K562 (cell line): Measurements from ENCODE around the gene C1RL. TPM values are rescaled to one million over a fixed set of nuclear protein-coding genes. Genes with fewer than 3 reads are reported as not detected.
A peak's percentile ranks its signal among the peaks of the same experiment; 100 is the strongest.

Source experiments
- ATAC-seq: fragments of 200-7000 bp; cut with Tn5 transposase; 3 replicates; pipeline ENCODE4 v1.9.1; 2020; ENCODE audit warnings: moderate library complexity
- BruUV-seq: library from RNA; stranded (reverse); fragments of 400-500 nt; replicated peaks from 2 replicates; lab custom pipeline; 2021; lab: Mats Ljungman, UMichigan
- CTCF ChIA-PET: fragments of 300-600 bp; formaldehyde crosslinking; extraction: SDS; loops from one replicate; lab custom pipeline; 2021; ENCODE audit warnings: low intra/inter-chr PET ratio; lab: Yijun Ruan, JAX
- POLR2A ChIA-PET: fragments of 300-600, 350-650 bp; sonication (Branson Sonifier 250); formaldehyde crosslinking; extraction: SDS; loops from one replicate; lab custom pipeline; 2021; ENCODE audit warnings: antibody characterized with exemption, inconsistent platforms; lab: Yijun Ruan, JAX
- DNase-seq, 4 experiments: peaks; one replicate each; pipeline versions ENCODE4 v3.0.0 to v3.0.0-alpha.2; 2011 to 2018; ENCODE audit warnings: low spot score in 3 of 4, mixed read lengths in 3 of 4; ENCODE audit errors: extremely low read depth in 1 of 4
- FAIRE-seq: peaks from 2 replicates; lab custom pipeline; 2011; peaks lifted over from hg19 to GRCh38; lab: Jason Lieb, UNC
- H2AFZ ChIP-seq: 2 replicates; pipeline ENCODE4 v1.6.0; 2011; ENCODE audit warnings: low read depth, low read length, control low read depth, inconsistent platforms
- H3K27ac ChIP-seq: fragments of 200-600 bp; 3 replicates; pipeline ENCODE4 v1.8.0; 2011; ENCODE audit warnings: low read depth, mild to moderate bottlenecking, control low read depth, inconsistent platforms, low read length, moderate library complexity, mixed read lengths; ENCODE audit errors: extremely low read depth
- H3K27me3 ChIP-seq, 2 experiments: fragments of 300-600 bp in 1 of 2; 2 replicates in 1 of 2; 3 replicates in 1 of 2; pipeline versions ENCODE4 v1.6.0 to v1.8.0; 2011; ENCODE audit warnings: inconsistent platforms in 2 of 2, low read length in 2 of 2, mild to moderate bottlenecking in 1 of 2, mixed read lengths in 1 of 2, moderate library complexity in 1 of 2; ENCODE audit not compliant: control insufficient read depth in 2 of 2, insufficient read depth in 2 of 2
- H3K36me3 ChIP-seq: fragments of 300-600 bp; 3 replicates; pipeline ENCODE4 v1.8.0; 2011; ENCODE audit warnings: mild to moderate bottlenecking, low read length, inconsistent platforms; ENCODE audit not compliant: control insufficient read depth, insufficient read depth
- H3K4me1 ChIP-seq, 2 experiments: fragments of 200-600 bp in 1 of 2; replicated peaks in 1 of 2; 2 replicates in 1 of 2; 3 replicates in 1 of 2; pipeline versions ENCODE4 v1.5.1 to v1.8.0; 2011; ENCODE audit warnings: inconsistent platforms in 2 of 2, low read length in 2 of 2, mild to moderate bottlenecking in 1 of 2, mixed read lengths in 1 of 2, moderate library complexity in 1 of 2; ENCODE audit not compliant: control insufficient read depth in 2 of 2, insufficient read depth in 2 of 2
- H3K4me2 ChIP-seq: 2 replicates; pipeline ENCODE4 v1.6.1; 2011; ENCODE audit warnings: low read length, control low read depth, inconsistent platforms, mixed read lengths; ENCODE audit not compliant: insufficient read depth
- H3K4me3 ChIP-seq: fragments of 200-600 bp; sonication (generic), shearing (Covaris generic); 2 replicates; pipeline ENCODE4 v1.5.1; 2016; ENCODE audit warnings: control low read depth, inconsistent platforms
- H3K79me2 ChIP-seq: fragments of 200-600 bp; 3 replicates; pipeline ENCODE4 v1.8.0; 2011; ENCODE audit warnings: low read length, inconsistent platforms; ENCODE audit not compliant: control insufficient read depth, insufficient read depth
- H3K9ac ChIP-seq, 2 experiments: 2 replicates each; pipeline versions ENCODE4 v1.6.0 to v1.6.1; 2011; ENCODE audit warnings: low read depth in 2 of 2, low read length in 2 of 2, control low read depth in 1 of 2, inconsistent platforms in 1 of 2, mild to moderate bottlenecking in 1 of 2, mixed read lengths in 1 of 2; ENCODE audit not compliant: insufficient read depth in 1 of 2
- H3K9me1 ChIP-seq: one replicate; pipeline ENCODE4 v1.6.0; 2011; ENCODE audit warnings: inconsistent platforms, mild to moderate bottlenecking, low read length, moderate library complexity; ENCODE audit not compliant: control insufficient read depth, insufficient read depth
- H3K9me3 ChIP-seq: replicated peaks from 2 replicates; pipeline ENCODE4 v1.5.1; 2011; ENCODE audit warnings: low read depth, low read length, inconsistent platforms; ENCODE audit not compliant: control insufficient read depth, insufficient read depth
- H4K20me1 ChIP-seq: replicated peaks from 2 replicates; pipeline ENCODE4 v1.6.1; 2011; ENCODE audit warnings: low read length, inconsistent platforms, mixed read lengths; ENCODE audit not compliant: control insufficient read depth, insufficient read depth
- ARID1B ChIP-seq: fragments of 450-650 bp; IDR thresholded peaks from 2 replicates; pipeline ENCODE4 v1.6.1; 2016; ENCODE audit warnings: antibody characterized with exemption, mild to moderate bottlenecking, inconsistent platforms
- CBFA2T3 ChIP-seq: fragments of 450-650 bp; IDR thresholded peaks from 2 replicates; pipeline ENCODE4 v1.6.1; 2017
- CXXC5 ChIP-seq: fragments of 250-450 bp; sonication (Bioruptor Pico); IDR thresholded peaks from 2 replicates; pipeline ENCODE4 v1.8.0; 2022; ENCODE audit warnings: inconsistent platforms, mild to moderate bottlenecking, moderate library complexity
- ELF1 ChIP-seq: fragments of 200-800 bp; sonication (Bioruptor generic); IDR thresholded peaks from 2 replicates; pipeline ENCODE4 v1.6.1; 2016; ENCODE audit warnings: missing genetic modification characterization, missing compliant biosample characterization
- MAFG ChIP-seq: fragments of 450-650 bp; conservative IDR thresholded peaks from 2 replicates; pipeline ENCODE4 v1.6.1; 2016; ENCODE audit warnings: missing genetic modification characterization, missing compliant biosample characterization
- MBD2 ChIP-seq: sonication (generic); IDR thresholded peaks from 2 replicates; pipeline ENCODE4 v1.6.1; 2016; ENCODE audit warnings: low read depth, borderline replicate concordance
- RNF2 ChIP-seq: sonication (generic); IDR thresholded peaks from 2 replicates; pipeline ENCODE4 v1.6.1; 2016
- TFAP4 ChIP-seq: sonication (generic); formaldehyde crosslinking; IDR thresholded peaks from 2 replicates; pipeline ENCODE4 v1.8.0; 2022; ENCODE audit warnings: missing genetic modification reagents, mild to moderate bottlenecking, moderate library complexity, borderline replicate concordance
- ZFX ChIP-seq: sonication (generic); formaldehyde crosslinking; IDR thresholded peaks from 2 replicates; pipeline ENCODE4 v1.8.0; 2022; ENCODE audit warnings: mild to moderate bottlenecking, missing genetic modification reagents, moderate library complexity
- ZNF224 ChIP-seq: sonication (generic); formaldehyde crosslinking; IDR thresholded peaks from 2 replicates; pipeline ENCODE4 v1.8.0; 2022; ENCODE audit warnings: mild to moderate bottlenecking, missing genetic modification reagents
- ZNF3 ChIP-seq: fragments of 250-450 bp; sonication (Bioruptor Pico); IDR thresholded peaks from 2 replicates; pipeline ENCODE4 v1.5.0; 2021; ENCODE audit warnings: mild to moderate bottlenecking, moderate library complexity
- ZNF316 ChIP-seq: fragments of 450-650 bp; IDR thresholded peaks from 2 replicates; pipeline ENCODE4 v1.6.1; 2016
- WGBS: fragments of 100-300 bp; shearing (Covaris generic); methylation state at CpG from one replicate; pipeline ENCODE4 v1.1.6; 2016; ENCODE audit warnings: low coverage, mixed read lengths; ENCODE audit not compliant: insufficient coverage; ENCODE audit errors: missing lambda C conversion rate; 5-methylcytosine and 5-hydroxymethylcytosine counted together
- in situ Hi-C: fragments of 300-500 bp; cut with MboI; formaldehyde crosslinking; loops from 4 replicates; pipeline ENCODE4 v1.15.0; 2018; ENCODE audit warnings: inconsistent platforms, mixed read lengths
- intact Hi-C: fragments of 100-400 bp; cut with micrococcal nuclease; formaldehyde crosslinking; loops from 2 replicates; pipeline ENCODE4 v1.14.2; 2022
- polyA plus RNA-seq, 8 experiments: library from polyadenylated mRNA; depleted of rRNA in 4 of 8; stranded (reverse) in 5 of 8; unstranded in 3 of 8; fragments of >200 nt; fragmentation: Nextera tagmentation in 2 of 8; fragmentation: Illumina TruSeq in 1 of 8; extraction: Ambion mirVana in 2 of 8; extraction: Trizol in 1 of 8; gene quantifications; 2 replicates each; pipeline versions ENCODE4 v1.2.1 to v1.2.3, GENCODE V29; 2011 to 2014; ENCODE audit warnings: inconsistent platforms in 1 of 8, missing spikeins in 1 of 8
- total RNA-seq, 7 experiments: library from RNA; depleted of rRNA in 6 of 7; stranded (reverse); fragments of >200 nt in 6 of 7; fragmentation: Illumina TruSeq in 2 of 7; extraction: Trizol in 2 of 7; gene quantifications; 2 replicates each; pipeline versions ENCODE4 v1.2.1 to v1.2.3, GENCODE V29; 2011 to 2021; ENCODE audit warnings: low replicate concordance in 1 of 7
- TF ChIP-seq, protein P1 (sequence below), 2 experiments: IDR thresholded peaks in 1 of 2; conservative IDR thresholded peaks in 1 of 2; 2 replicates each; pipeline ENCODE4 v1.6.1; 2016; ENCODE audit warnings: low read depth in 2 of 2, mild to moderate bottlenecking in 1 of 2, missing compliant biosample characterization in 1 of 2, missing genetic modification characterization in 1 of 2, moderate library complexity in 1 of 2
- TF ChIP-seq, protein P2 (sequence below), 3 experiments: IDR thresholded peaks in 2 of 3; conservative IDR thresholded peaks in 1 of 3; 2 replicates each; pipeline ENCODE4 v1.5.1; 2011 to 2012; ENCODE audit warnings: low read length in 3 of 3, mild to moderate bottlenecking in 3 of 3, control low read depth in 2 of 3, improper control_type of control experiment in 1 of 3, inconsistent platforms in 1 of 3, low read depth in 1 of 3, mixed read lengths in 1 of 3, moderate library complexity in 1 of 3; ENCODE audit not compliant: insufficient read depth in 2 of 3

C1RL gene
- total and polyA plus RNA-seq, 9 of the 15 experiments (the other 6 are each of a cell fraction or from before 2014, with no cell fraction given), result 1.4 to 10.7 (median 8.0) TPM

DNA sequence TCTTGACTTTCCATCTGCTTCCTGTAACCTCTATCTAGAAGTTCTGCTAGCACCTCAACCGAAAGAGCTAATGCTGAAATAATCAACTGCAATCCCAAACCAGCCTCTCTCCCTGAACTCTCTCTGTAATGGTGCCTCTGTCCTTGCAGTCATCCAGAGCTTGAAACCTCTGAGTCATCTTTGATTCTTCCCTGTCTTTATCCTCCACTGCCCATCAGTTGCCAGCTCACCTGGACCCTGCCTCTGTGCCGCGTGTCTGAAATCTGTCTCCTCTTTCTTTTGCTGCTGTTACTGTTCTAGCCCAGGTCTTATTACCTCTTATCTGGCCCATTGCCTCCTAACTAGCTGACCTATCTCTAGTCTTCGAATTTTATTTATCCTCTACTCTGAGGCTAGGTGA lies 36.7 kb upstream of the C1RL start (continued):
- TF ChIP-seq, protein P1, sequence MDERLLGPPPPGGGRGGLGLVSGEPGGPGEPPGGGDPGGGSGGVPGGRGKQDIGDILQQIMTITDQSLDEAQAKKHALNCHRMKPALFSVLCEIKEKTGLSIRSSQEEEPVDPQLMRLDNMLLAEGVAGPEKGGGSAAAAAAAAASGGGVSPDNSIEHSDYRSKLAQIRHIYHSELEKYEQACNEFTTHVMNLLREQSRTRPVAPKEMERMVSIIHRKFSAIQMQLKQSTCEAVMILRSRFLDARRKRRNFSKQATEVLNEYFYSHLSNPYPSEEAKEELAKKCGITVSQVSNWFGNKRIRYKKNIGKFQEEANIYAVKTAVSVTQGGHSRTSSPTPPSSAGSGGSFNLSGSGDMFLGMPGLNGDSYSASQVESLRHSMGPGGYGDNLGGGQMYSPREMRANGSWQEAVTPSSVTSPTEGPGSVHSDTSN (CRISPR knock-in tag; IDR thresholded peaks at IDR 0.05; ENCODE audit: low read depth), result no peak
- TF ChIP-seq, protein P1 (tag; conservative IDR thresholded peaks at IDR 0.05; ENCODE audit: low read depth), result no peak
- TF ChIP-seq ZNF224 (no peak), CXXC5 (CRISPR knock-in tag) (no peak)

DNA sequence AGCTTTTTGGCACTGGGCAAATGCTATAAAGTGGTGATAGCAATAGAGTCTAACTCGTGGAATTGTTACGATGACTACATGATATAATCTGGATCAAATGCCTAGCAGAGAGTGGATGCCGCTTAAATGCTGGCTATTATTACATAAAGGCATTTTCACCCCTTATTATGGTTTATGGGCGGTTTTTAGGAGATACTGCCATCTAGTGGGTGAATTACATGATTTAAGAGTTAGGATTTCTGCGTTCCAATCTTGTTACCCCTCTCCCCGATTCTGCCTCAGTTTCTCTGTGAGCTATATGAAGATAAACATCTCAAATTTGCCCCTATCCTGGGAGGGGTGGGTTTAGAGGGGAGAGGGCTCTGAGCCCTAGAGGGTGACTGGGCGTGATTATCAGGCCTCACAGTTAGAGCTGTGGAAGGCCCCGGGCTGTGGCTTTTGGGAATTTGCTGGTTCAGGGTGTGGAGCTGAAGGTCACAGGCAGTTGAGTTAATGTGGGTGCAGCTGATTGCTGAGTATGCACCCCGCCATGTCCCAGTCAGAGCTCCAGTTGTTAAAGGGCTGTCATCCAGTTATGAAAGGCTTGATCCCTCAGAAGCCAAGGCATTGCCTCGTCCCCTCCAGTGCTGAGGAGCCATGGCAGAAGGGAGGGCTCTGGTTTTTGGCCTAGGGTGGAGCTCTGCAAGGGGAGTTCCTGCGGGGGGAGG lies 35.6 kb upstream of the C1RL start:
- intact Hi-C loops (no loop called here), in situ Hi-C loops (no loop called here)
- Histone ChIP-seq H3K27ac (peak overlapping the region; percentile 51; the same call in 1 of the 3 replicates), H2AFZ (peak overlapping the region; percentile 53), H3K9me1 (no peaks in the 10 kb centered on the region), H3K79me2 (no peaks in the 10 kb centered on the region), H3K36me3 (peaks cover 20% of the 10 kb centered on the region; the same call in 2 of the 3 replicates), H3K9me3 (no peaks in the 10 kb centered on the region), H3K27me3 (no peaks in the 10 kb centered on the region), H4K20me1 (no peaks in the 10 kb centered on the region), H3K4me2 (peak overlapping the region; percentile 49; the same call in 1 of the 2 replicates), H3K4me1 (peaks cover 7 to 10% of the 10 kb centered on the region in 2 experiments; a peak in 3 of 5 replicates), H3K4me3 (no peak overlapping the region), H3K9ac (peak overlapping the region; percentile 3 to 23; a peak in 2 of 4 replicates)
- ATAC-seq, result peak; percentile 76
- DNase-seq, result peak; percentile 28 to 64 (median 42)
- FAIRE-seq, result peak; percentile 86
- WGBS, result 12% methylated on average over 11 of the region's 11 CpGs
- CTCF ChIA-PET, result interaction anchor here (0.6 to 1.6 kb wide), 3 partner anchors 33 to 494 kb away, joined by 3 to 7 read pairs (median 5); partner anchors contain the start of gene C1S
- POLR2A ChIA-PET, result interaction anchor here (0.7 to 1.2 kb wide), 2 partner anchors 9 to 19 kb away, joined by 3 to 4 read pairs; no protein-coding TSS in a partner anchor
- no TSS peak for BruUV-seq
- TF ChIP-seq, protein P2, sequence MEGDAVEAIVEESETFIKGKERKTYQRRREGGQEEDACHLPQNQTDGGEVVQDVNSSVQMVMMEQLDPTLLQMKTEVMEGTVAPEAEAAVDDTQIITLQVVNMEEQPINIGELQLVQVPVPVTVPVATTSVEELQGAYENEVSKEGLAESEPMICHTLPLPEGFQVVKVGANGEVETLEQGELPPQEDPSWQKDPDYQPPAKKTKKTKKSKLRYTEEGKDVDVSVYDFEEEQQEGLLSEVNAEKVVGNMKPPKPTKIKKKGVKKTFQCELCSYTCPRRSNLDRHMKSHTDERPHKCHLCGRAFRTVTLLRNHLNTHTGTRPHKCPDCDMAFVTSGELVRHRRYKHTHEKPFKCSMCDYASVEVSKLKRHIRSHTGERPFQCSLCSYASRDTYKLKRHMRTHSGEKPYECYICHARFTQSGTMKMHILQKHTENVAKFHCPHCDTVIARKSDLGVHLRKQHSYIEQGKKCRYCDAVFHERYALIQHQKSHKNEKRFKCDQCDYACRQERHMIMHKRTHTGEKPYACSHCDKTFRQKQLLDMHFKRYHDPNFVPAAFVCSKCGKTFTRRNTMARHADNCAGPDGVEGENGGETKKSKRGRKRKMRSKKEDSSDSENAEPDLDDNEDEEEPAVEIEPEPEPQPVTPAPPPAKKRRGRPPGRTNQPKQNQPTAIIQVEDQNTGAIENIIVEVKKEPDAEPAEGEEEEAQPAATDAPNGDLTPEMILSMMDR (IDR thresholded peaks at IDR 0.05 in 2 of 3, conservative IDR thresholded peaks at IDR 0.05 in 1 of 3; ENCODE audit: insufficient read depth in 2 of 3, low read depth in 1 of 3, low read length in 3 of 3), result peak; percentile 39 to 65 (median 61); a peak in 5 of 6 replicates
- TF ChIP-seq ZNF316 (peak; percentile 61), ZNF3 (CRISPR knock-in tag) (no peak), TFAP4 (peak; percentile 63; the same call in 1 of the 2 replicates), ZFX (peak; percentile 28; the same call in 1 of the 2 replicates), CBFA2T3 (peak; percentile 44), ELF1 (tag) (no peak), MBD2 (no peak), ARID1B (peak; percentile 16; the same call in 1 of the 2 replicates), RNF2 (no peak), MAFG (tag) (0 out of 2 replicates have a peak, but pooled peaks have one; percentile 9)
